Activated gamma-delta T cell treated with anti-CD3 and anti-CD28 coated beads, Interleukin-2, amount 50 U/mL, for 16 hours (primary cell): ENCODE data around the gene GIPC2.
"Not testable (repeated sequence)": the region's sequence is repeated elsewhere in the genome, so short reads cannot be mapped to it uniquely, and the experiment has no call there.

Source experiments
- DNase-seq: peaks from one replicate; pipeline ENCODE4 v3.0.0-alpha.2; 2020; ENCODE audit warnings: low read depth

Gene GIPC2

GRCh38 chr1:78095593-78095992 lies 49.8 kb downstream of the GIPC2 start:
- no peak for DNase-seq

- DNase-seq: no peak
Observed at GRCh38 chr1:78096017-78096416, 50.3 kb downstream of the GIPC2 start.

DNA sequence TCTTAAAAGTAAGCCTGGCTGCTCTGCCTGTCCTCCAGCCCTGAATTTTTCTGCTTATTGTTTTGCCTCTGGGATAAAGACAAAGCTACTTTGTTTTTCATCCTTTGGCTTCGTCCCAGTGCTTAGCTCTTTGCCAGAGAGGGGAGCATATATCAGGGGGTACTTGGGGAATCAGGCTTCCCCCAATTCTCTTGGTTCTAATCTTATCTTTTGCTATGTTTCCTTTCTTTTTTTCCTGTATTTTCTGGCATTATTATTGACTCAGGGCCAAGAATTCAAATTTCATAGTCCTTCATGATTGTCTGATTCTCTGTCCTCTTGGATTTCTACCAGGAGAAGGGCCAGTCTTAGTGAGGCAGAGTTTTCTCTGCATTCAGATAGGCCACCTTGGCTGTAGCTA lies 51.2 kb downstream of the GIPC2 start:
- no peak for DNase-seq

DNA sequence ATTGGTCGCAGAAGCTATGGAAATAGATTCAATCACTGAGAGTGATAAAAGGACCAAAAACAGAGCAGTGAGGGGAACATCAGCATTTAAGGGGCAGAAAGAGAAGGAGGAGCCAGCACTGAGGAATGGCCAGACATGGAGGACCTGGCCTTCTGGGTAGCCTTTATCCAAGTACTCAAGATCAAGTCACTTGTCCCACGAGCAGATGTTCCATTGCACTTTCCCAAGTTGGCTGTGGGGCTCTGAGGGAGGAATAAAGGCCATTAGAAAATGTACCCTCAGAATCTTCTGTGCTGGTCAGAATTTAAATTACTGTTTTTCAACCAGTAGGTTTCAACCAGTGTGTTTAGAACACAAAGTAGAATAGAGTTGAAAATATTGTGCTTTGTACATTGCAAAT lies 55.3 kb downstream of the GIPC2 start:
- DNase-seq: no peak

DNA sequence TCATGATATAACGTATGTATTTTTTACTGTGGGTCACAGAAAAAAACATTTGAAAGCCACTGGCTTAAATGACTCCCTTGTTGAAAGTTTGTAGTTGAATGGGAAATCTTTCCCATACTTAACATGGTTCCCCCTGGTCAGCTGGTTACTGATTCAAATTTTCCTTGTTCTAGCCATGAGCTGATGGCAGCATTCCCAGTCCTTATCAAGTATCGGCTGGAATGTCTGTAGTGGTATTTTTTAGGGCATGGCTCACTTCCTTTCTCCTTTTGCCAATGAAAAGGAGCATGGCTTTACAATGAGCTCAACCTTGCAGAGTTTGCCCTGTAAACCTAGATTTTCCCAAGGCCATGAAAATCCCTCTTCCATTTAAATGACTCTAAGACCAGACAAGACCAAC lies 55.7 kb downstream of the GIPC2 start:
- no peak for DNase-seq

- DNase-seq: no peak
Observed at GRCh38 chr1:78102082-78102481, 56.3 kb downstream of the GIPC2 start.

DNA sequence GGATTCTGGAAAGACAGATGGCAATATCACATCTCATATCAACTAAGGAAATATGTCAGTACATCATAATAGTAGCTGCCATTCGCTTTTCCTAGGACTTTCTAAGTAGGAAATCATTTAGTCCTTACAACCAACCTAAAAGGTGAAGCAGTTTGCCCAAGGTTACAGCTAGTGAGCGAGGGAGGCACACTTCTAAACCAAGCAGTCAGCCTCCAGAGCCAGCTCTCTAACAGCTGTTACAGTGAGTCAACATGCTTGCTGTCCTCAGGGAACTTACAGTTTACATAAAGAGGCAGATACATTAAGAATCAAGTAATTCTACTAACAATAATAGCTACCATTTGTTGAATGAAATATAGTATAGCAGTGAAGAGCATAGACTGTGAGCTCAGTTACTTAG lies 57.1 kb downstream of the GIPC2 start:
- DNase-seq: no peak

DNA sequence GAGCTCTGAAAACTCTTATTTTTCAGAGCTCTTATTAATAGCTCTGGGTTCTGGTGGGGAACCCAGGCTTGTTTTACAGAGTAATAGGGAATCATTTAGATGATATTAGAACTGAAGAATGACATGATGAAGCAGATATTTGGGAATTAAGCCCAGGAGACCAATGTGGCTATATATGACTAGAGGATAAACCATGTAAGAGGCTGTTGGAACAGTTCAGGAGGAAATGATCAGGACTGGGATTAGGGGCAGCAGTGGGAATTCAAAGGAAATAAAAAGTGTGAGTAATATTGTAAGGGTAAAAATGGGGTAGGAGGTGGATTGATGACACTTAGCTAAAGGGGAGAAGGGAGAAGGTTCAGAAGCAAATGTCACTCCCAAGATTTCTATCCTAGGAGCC lies 58.6 kb downstream of the GIPC2 start:
- no peak for DNase-seq

GRCh38 chr1:78109659-78110058 lies 63.9 kb downstream of the GIPC2 start:
- not testable (repeated sequence) for DNase-seq

- no peak for DNase-seq
Observed at GRCh38 chr1:78113156-78113916, 67.6 kb downstream of the GIPC2 start.

DNA sequence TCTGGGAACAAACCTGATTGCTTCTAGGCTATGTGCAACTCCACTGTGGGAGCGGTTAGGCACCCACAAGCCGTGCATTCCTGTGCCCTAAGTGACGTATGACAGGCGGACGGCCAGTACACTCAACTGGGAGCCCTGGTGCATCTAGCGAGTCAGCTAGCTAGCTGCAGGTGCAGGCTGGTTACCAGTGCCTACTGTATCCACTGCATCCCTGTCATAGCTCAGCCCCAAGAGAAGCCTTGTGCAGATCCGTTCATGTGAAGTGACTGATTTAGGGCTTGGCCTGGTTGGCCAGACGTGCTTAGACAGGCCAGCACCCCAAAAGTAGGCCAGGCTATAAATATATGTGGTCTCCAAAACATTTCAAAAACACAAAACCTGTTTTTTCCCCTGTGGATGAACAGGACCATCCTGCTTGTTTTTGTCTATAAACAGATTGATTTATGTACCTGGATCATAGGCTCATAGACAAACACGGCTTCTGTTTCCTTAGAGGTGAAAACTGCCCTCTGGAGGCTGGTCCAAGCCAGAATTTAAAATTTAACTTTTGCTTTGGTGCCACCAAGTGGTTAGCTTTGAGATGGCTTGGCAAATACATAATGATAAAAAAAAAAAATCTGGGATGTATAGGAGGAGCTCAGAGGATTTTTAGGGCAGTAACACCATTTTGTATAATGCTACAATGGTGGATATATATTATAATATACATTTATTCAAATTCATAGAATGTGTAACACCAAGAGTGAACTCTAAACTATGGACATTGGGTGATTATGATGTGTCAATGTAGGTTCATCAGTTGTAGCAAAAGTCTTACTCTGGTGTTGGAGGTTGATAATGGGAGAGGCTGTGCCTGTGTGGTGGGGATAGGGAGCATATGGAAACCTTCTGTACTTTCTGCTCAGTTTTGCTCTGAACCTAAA lies 68.5 kb downstream of the GIPC2 start:
- peak; percentile 16 for DNase-seq

- DNase-seq: not testable (repeated sequence)
Observed at GRCh38 chr1:78120485-78120884, 74.7 kb downstream of the GIPC2 start.

- no peak for DNase-seq
Observed at GRCh38 chr1:78121710-78122109, 75.9 kb downstream of the GIPC2 start.

- no peak for DNase-seq
Observed at GRCh38 chr1:78122389-78122788, 76.6 kb downstream of the GIPC2 start.

- DNase-seq: no peak
Observed at GRCh38 chr1:78126506-78126905, 80.7 kb downstream of the GIPC2 start.

GRCh38 chr1:78132174-78132947 lies 86.6 kb downstream of the GIPC2 start:
- no peak for DNase-seq

GRCh38 chr1:78132948-78133322 lies 87.2 kb downstream of the GIPC2 start:
- no peak for DNase-seq

DNA sequence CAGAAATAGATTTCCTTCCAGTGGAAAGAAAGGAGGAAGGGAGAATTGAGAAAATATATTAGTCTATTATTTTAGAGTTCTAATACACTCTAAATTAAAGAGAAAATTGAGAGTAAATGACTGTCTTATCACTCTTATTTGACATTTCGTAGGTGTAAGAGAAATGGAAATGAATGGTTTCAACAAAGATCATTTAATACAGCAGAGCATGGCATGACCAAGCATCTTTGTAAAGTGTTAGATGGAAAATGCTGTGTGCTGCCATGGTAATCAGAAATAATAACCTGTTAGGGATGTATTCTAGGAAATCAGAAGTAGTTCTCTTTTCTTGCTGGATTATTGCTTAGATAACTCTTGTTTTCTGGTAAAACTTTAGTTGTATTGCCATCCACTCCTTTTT lies 90.9 kb downstream of the GIPC2 start:
- no peak for DNase-seq

- DNase-seq: no peak
Observed at GRCh38 chr1:78141531-78142231, 95.9 kb downstream of the GIPC2 start.

DNA sequence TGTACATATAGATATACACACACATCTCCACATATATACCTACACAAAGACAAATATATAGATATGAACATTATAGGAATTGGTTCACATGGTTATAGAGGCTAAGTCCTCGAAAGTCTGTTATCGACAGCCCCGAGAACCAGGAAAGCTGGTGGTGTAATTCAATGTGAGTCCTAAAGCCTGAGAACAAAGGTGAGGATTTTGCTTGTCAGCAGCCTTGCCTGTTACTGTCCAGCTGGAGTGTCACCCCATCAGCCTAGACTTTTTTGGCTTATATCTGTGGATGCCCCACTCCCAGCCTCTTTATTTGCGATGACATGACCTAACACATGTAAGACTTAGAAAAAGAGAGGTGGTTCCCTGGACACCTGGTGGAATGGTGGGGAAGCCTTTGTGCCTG lies 97.0 kb downstream of the GIPC2 start:
- no peak for DNase-seq

DNA sequence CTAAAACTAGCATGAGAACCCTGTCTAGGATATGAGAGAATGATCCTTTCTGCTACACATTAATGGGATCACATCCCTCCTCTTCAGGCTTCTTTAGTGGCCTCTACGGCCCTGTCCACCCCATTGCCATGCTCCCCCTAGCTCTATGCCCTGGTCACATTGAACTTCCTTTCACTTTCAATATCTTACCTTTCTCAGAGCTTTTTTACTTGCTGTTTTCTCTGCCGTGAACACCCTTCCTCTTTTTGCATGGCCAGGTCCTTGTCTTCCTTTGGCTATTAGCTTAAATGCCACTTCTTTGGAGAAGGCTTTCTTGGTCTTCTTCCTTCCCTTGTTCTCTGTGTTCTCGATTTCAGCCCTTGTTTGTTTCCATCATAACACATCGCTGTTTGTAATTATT lies 97.4 kb downstream of the GIPC2 start:
- DNase-seq: no peak

DNA sequence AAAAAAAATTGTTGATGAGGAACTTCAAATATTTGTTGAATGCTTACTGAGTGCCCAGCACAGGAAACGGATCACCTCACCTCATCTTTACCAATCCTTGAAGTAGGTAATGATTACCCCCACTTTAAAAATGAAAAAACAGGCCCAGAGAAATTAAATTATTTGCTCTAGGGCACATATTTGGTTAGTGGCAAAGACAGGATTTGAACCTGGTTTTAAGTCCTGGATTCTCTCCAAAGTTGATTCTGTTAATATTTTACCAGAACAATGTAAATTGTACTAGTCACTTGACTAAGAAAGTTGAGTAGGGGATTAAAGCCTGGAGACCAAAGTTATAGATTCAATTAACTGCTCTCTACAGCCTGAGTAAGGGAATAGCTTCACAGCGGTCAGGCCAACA lies 97.9 kb downstream of the GIPC2 start:
- DNase-seq: no peak
